ENCODE data around the gene MCF2L. TPM values are rescaled to one million over a fixed set of nuclear protein-coding genes. Genes with fewer than 3 reads are reported as not detected.

The MCF2L gene
- polyA plus RNA-seq, 1 experiment, result 0.02 TPM

GRCh38 chr13:113002913-113003290, 33.9 kb downstream of the MCF2L start:
- no peak for DNase-seq (ENCODE audit: low read depth)
- POLR2A ChIA-PET, result no interaction called here
- peaks cover 20% of the 10 kb centered on the region for H3K27me3 ChIP-seq (ENCODE audit: control insufficient read depth, insufficient read depth, low read length)
- no peak overlapping the region for H3K4me3 ChIP-seq (ENCODE audit: low read depth, low read length)
- CTCF ChIA-PET, result no interaction called here
- no peak for TF ChIP-seq CTCF (IDR thresholded peaks at IDR 0.05; ENCODE audit: insufficient read depth, low read depth, low read length)
- no peaks in the 10 kb centered on the region for H3K36me3 ChIP-seq (ENCODE audit: control insufficient read depth, insufficient read depth, low read length)

GRCh38 chr13:113004126-113004525, 35.1 kb downstream of the MCF2L start:
- ChIA-PET POLR2A (no interaction called here), CTCF (no interaction called here)
- H3K27me3 ChIP-seq (ENCODE audit: control insufficient read depth, insufficient read depth, low read length), result peaks cover 20% of the 10 kb centered on the region
- no peak for TF ChIP-seq CTCF (IDR thresholded peaks at IDR 0.05; ENCODE audit: insufficient read depth, low read depth, low read length)
- H3K36me3 ChIP-seq (ENCODE audit: control insufficient read depth, insufficient read depth, low read length), result no peaks in the 10 kb centered on the region
- H3K4me3 ChIP-seq (ENCODE audit: low read depth, low read length), result no peak overlapping the region
- no peak for DNase-seq (ENCODE audit: low read depth)

GRCh38 chr13:113005076-113005865, 36.3 kb downstream of the MCF2L start:
- POLR2A ChIA-PET, result no interaction called here
- TF ChIP-seq CTCF (IDR thresholded peaks at IDR 0.05; ENCODE audit: insufficient read depth, low read depth, low read length), result no peak
- Histone ChIP-seq H3K27me3 (ENCODE audit: control insufficient read depth, insufficient read depth, low read length) (peaks cover 18% of the 10 kb centered on the region), H3K4me3 (ENCODE audit: low read depth, low read length) (no peak overlapping the region), H3K36me3 (ENCODE audit: control insufficient read depth, insufficient read depth, low read length) (no peaks in the 10 kb centered on the region)
- no peak for DNase-seq (ENCODE audit: low read depth)
- CTCF ChIA-PET, result no interaction called here

GRCh38 chr13:113005997-113006396, 37.0 kb downstream of the MCF2L start:
- no peak for DNase-seq (ENCODE audit: low read depth)
- TF ChIP-seq CTCF (IDR thresholded peaks at IDR 0.05; ENCODE audit: insufficient read depth, low read depth, low read length), result no peak
- ChIA-PET CTCF (no interaction called here), POLR2A (no interaction called here)
- no peak overlapping the region for H3K4me3 ChIP-seq (ENCODE audit: low read depth, low read length)
- H3K27me3 ChIP-seq (ENCODE audit: control insufficient read depth, insufficient read depth, low read length), result peaks cover 14% of the 10 kb centered on the region
- H3K36me3 ChIP-seq (ENCODE audit: control insufficient read depth, insufficient read depth, low read length), result no peaks in the 10 kb centered on the region

- ChIA-PET CTCF (no interaction called here), POLR2A (no interaction called here)
- Histone ChIP-seq H3K27me3 (ENCODE audit: control insufficient read depth, insufficient read depth, low read length) (peaks cover 8% of the 10 kb centered on the region), H3K36me3 (ENCODE audit: control insufficient read depth, insufficient read depth, low read length) (no peaks in the 10 kb centered on the region), H3K4me3 (ENCODE audit: low read depth, low read length) (no peak overlapping the region)
- DNase-seq (ENCODE audit: low read depth), result no peak
- TF ChIP-seq CTCF (IDR thresholded peaks at IDR 0.05; ENCODE audit: insufficient read depth, low read depth, low read length), result no peak
Measured at GRCh38 chr13:113006660-113007059, 37.6 kb downstream of the MCF2L start.
